HG02763 (cell line): Measurements from ENCODE around the gene SLC35D1.

Experiments used
- ATAC-seq: cut with Tn5 transposase; IDR thresholded peaks from one replicate; pipeline ENCODE4 v1.9.1; 2021; ENCODE audit warnings: mild to moderate bottlenecking, moderate library complexity; ENCODE audit not compliant: unreplicated experiment

Gene SLC35D1

DNA sequence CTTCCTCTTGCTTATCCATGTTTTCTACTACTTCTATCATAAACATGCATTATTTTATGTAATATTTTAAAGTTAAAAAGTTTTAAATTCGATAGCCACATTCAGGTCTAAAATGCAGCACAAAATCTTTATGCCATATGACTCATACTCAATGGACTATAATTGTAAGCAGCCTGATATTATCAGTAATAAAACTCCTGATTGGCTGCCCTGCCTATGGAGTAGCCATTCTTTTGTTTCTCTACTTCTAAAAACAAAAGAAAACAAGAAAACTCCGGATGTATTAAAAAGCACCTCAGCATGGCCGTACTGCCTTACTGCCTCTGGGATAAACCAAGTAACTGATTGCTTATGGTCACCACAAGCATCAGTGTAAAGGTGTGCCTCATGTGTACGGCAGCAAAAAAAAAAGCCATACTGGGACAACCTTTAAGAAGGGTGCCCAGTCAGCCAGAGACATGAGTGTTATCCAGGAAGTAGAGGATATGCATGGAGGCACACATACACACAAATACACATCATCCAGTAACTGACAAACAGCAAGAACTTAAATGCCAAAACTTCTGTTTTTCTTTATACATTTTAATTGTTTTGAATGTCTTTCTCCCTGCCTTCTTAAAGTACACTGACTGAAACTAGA is 9.2 kb downstream of the SLC35D1 start:
- ATAC-seq = no peak

DNA sequence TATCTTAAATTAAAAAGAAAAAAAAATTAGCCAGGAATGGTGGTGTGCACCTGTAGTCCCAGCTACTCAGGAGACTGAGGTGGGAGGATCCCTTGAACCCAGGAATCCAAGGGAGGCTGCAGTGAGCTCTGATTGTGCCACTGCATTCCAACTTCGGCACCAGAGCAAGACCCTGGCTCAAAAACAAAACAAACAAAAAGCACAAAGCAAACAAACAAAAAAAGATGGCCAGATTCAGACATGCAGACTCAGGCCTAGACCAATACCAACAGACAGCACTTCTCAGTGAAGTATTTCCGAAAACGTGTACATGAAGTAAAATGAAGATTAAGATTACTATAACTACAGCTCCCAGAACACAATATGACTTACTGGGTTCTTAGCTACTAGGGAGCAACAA is 10.6 kb downstream of the SLC35D1 start:
- ATAC-seq = no peak

DNA sequence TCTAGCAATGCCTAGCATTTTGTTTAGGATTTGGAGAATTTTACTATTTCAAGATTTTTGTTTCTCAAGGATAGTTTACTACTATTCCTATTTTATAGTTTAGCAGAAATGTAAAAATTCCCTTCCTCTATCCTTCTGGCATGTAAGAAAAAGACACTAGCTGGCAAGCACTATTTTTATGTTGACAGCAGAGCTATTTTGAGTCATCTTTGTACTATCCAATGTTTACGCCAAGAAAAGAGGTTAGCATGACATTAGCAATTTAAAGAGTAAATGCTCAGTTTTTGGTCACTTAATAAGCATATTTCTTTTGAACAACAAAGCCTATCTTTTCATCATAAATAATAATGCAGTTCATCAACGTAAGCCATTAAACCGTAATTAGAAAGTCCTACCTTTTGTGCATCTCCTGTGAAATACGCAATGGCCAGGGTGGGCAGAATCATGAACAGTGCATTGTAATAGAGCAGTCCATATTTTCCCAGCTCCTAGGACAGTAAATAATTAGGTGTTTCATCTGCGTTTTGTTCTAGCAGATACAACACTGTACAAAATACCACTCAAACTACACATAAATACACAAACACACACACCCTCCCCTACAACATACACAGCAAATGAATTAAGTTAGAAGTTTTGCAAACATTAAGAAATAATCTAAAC is 12.0 kb downstream of the SLC35D1 start:
- no peak for ATAC-seq

DNA sequence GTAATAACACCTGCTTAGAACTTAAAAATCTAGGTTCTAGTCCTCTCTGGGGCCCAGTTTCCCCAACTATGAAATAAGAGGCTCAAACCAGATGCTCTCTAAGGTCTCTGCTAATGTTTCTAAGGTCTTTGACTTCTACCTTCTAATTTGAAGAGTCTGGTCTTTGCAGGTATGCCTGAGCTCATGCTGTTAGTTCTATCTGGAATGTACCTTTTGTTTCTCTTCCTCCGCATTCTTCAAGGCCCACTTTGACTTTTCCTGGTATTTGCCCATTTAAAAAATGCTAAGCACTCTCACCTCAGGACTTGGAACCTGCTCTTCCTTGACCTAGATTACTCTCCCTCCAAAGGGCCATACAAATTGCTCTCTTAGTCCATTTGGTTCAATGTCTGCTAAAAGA is 13.5 kb downstream of the SLC35D1 start:
- no peak for ATAC-seq

DNA sequence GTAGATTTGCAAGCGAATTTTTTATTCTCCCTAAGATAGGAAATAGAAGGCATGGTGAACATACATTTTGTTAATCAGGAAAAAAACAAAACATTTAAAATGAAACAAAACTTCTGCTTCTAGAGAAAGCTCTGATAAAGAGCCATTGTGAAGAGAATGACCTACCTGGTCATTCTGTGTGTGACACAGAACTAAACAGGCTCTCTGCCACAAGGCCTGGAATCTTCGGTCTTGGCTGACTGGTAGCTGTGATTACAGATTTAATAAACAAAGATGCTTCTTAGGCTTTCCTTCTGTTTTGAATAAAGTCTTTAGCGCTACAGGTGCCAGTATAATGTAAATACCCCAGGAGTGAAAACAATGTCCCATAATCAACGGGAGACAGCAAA is 22.1 kb downstream of the SLC35D1 start:
- no peak for ATAC-seq

DNA sequence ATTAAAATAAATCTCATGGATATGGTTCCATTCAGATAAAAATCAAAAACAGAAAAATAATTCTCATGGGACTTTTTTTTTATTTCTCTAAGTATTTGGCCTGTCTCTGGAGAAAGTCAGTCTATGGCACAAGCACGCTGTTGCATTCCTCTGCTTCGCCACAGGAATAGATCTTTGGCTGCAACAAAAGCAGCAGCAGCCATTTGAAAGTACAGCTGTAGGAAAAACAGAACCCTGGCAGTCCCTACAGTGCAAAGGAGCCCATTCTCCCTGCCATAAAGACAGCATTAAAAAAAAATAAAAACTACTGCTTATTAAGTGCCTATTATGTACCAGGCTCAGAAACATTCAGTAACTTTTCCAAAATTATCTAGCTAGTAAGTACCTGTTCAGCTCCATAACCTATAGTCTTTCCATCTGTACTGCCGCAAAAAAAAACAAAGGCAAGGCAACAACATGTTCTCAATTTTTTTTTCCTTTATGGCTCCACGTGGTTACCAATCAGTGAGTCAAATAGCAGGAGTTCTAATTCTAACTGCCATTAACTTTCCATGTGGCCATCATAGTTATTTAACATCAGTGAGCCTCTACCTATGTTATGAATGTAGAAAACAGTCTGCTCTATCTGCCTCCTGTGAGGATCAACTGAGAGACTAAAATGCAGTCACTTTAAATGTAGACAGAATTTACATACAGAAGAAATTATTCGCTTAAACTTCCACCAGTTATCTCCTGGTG is 22.7 kb downstream of the SLC35D1 start:
- no peak for ATAC-seq

DNA sequence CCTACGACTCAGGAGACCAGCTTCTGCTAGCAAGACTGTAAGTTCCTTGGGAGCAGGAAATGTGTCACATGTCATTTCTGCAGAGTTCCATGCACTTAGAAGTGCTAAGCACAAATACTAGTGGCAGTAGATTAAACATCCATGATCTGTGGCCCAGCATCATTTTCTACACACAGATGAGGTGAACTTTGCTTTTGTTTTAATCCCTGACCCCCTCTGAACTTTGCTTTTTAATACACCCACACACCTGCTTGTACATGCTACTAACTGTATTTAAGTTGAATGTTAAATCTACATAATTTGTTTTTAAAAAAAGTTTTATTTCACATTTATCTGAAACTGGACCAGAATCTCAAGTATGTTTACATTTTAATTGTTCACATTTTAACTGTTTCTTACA is 24.5 kb downstream of the SLC35D1 start:
- ATAC-seq = no peak

DNA sequence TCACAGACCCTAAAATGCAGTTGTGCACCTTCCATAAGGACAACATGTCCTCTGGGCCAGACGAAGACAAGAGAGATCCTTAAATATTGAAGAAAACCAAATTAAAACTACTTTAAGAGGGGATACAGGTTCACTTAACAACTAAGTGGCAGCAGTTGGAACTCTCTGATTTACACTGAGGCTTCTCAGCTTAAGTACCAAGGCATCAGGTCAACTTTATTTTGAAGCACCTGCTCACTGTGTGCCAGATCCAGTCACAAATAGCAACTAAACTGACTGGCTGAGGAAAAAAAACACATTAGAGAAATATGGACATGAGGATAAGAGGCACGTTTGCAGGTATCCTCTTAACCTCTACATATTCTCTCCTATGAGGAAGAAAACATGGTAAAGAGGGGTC is 33.2 kb downstream of the SLC35D1 start:
- ATAC-seq = no peak

DNA sequence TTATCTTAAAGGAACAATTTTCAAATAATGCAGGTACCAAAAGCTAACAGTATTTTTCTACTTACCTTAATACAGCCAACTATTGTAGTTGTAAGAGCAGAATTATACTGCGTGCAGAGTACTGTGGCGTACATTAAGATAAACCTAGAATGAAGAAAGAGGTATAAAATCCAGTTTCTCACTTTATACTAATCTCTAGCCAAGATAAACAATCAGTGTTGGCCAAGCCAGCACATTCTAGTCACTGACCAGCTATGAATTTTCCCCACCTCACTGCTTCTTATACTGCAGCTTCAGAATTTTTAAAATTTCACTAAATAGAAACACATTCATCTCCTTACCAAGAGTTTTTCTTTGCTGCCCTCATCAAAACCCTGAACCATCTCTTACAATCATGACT is 33.6 kb downstream of the SLC35D1 start:
- no peak for ATAC-seq

DNA sequence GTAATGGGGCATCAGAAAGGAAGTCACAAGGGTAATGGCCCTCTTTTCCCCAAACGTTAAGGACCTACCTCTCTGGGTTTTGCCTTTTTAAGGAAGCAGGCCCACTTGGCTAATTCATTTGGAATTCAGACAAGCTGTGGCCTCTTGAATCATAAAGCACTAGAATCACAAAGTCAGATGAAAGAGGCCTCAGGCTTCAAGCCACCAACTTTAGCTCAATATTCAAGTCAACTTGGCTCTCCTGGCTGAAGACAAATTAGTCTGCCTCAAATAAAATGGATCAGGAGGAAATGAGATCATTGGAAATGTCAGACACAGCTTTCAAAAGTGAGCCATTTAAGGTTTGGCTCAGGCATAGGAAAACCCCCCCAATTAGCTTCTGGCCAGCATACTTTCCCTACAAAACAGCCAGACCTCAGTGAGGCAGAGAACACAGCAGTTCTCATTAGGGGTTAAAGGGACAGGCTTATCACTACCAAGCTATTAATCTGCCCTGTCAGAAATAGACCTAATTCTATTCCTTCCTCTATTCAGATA is 34.3 kb downstream of the SLC35D1 start:
- ATAC-seq = no peak

DNA sequence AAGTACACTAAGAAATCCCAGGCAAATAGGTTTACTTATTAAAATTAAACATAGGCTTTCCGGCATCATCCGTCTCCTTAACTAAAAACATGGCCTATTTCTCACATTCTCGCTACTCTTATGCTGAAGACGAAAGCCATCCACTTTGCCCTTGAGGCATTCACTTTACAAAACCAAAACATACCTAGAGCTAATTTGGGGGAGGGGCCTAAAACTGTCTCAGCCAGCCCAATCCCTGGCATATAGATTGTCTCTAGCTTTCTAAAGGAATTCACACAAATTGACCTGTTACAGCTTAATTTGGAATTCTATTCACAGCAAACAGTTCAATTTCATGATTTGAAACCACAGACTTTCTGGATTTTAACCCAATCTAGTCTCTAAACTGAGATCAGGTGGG is 34.8 kb downstream of the SLC35D1 start:
- no peak for ATAC-seq

DNA sequence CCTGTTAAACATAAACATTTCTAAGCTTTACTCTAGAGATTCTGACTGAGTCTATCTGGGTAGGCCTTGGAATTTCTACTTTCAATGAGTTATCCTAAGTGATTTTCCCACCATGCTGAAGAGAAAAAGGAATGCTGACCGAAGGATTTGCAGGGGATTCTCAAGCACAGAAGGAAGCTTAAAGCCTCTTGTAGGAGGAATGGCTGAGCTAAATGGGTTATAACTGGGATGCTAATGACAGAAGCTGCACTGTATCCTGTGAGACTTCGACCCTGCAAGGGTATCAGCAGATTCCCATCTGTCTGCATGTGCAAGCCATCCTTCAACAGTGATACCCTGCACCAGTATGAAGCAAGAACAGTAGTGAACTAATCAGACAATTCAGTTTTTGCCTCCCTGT is 35.4 kb downstream of the SLC35D1 start:
- no peak for ATAC-seq

DNA sequence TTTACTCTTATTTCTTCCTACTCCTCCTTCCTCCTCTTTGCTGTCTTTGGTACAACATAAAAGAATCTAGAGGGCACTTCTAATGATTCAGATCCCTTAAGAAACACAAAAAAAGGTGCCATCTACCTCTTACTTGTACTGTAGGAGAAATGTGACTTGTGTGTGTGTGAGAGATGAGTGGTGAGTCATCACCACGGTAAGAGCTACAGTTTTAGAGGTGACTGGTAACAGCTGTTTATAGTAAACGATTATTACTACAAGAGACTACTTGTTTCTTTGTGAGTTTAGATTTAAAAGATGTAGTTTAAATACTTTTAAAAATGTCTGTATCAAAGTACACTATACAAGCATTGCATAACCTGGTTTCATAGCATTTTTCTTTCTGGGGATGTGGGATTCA is 40.4 kb downstream of the SLC35D1 start:
- ATAC-seq = no peak

DNA sequence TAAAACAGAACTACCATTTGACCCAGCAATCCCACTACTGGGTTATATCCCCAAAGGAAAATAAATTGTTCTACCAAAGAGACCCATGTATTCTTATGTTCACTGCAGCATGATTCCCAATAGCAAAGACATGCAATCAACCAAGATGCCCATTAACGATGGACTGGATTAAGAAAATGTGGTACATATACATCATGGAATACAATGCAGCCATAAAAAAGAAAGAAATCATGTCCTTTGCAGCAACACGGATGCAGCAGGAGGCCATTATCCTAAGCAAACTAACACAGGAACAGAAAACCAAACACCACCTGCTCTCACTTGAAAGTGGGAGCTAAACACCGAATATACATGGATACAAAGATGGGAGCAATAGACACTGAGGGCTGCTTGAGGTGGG is 44.2 kb downstream of the SLC35D1 start:
- no peak for ATAC-seq

DNA sequence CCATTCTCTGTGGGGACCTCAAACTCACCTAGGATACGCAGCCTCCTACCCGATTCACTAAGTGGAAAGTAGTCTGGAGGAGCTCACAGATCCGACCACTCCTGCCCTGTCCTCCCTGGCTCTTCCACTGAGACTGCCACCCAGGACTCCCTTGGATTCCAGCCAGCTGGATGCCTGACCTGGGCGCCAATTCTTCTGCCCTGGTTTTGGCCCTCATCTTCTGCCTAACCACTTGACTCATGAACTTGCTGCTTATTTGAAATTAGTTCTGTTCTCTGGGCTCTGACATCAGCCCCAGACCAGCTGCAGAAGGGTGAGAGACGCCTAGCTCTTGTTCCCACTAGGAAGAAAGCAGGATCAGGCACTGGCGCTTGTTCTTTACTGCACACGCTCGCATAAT is 48.9 kb downstream of the SLC35D1 start:
- ATAC-seq = no peak

DNA sequence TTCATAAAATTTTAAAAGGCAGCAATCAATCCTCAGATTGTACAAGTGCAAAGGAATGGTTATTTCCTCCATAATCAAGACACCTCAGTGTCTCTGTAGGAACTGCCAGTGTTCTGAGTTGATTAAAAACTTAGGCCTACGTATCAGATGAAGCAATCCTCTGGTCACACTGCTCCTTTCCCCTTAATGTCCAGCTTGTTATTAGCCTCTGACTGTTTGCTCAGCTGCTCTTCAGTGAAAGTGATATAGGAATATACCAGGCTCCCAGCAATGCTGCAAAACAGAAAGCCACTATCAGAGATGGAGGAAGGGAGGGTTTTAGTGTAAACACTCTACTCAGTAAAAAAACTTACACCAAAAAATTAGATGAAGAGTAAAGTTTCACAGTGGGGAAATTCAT is 49.8 kb downstream of the SLC35D1 start:
- no peak for ATAC-seq

DNA sequence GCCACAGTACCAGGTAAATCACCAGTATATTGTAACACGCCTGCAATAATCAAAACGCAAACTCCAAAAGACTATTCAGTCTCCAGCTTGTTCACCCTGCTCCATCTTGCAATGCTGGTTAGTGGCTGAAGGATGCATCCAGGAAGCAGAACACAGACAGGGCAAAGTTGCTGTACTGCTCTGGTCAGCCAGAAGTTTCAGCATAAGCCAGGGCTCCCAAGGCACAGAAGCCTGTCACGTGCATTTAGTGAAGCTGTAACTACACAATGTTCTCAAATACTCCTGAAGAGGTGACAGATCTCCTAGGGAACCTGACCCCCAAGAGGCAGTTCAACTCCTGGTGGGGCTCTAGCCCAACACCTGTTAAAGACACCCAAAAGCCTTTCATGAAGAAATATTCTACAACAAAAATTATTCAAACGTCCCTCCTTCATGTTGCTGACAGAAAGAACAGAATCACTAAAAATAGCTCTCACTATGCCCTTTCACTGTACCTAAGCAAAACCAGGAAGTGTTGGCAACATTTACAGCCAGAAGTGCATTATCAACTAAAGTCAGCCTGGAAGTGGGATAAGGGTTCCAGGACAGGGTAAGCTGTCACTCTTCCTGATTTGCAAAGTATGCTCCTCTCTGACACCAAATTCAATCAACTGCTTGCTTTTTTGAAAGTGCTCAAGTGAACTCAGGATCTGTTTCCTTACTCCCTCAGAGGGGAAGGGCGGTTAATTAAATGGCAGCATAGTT is 52.1 kb downstream of the SLC35D1 start:
- ATAC-seq = no peak

DNA sequence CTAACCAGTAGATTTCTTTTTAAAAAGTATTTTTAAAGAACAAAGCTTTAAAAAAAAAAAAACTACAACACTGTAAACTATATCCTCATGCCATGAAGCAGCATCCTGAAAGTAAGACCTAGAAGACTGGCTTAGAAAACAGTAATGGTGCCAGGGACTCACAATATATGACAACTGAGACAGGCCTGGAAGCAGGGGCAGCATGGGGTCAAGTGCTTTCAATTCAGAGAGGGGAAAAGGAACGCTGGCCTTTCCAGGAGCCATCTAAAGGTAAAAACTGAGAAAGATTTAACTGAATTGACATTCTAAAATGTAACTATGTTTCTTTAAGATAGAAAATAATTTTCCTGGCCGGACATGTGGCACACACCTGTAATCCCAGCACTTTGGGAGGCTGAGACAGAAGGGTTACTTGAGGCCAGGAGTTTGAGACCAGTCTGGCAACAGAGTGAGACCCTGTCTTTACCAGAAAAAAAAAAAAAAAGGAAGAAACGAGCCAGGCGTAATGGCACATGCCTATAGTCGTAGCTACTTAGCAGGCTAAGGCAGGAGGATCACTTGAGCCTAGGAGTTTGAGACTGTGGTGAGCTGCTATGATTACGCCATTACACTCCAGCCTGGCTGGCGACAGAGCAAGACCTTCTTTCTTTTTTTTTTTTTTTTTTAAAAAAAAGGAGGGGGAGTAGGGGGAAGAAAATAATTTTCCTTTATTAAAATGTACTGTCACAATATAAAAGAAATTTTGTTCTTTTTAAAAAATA is 54.1 kb downstream of the SLC35D1 start:
- ATAC-seq = no peak

DNA sequence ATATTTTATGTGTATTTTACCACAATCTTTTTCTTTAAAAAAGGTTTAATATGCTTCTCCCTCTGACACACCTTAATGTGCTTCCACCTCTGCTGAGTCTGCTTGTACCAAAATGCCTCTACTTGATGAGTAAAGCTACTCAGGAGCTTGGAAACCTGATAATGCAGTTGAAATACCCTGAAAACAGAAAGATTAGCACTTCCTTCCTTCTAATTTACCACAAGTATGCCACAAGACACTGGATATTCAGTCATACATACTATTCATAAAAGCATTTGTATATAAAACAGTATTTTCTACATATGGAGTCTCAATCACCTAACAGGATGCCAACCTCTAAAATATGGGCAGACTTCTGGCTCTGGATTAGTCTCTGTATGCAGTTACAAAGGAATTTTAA is 55.0 kb downstream of the SLC35D1 start:
- no peak for ATAC-seq

DNA sequence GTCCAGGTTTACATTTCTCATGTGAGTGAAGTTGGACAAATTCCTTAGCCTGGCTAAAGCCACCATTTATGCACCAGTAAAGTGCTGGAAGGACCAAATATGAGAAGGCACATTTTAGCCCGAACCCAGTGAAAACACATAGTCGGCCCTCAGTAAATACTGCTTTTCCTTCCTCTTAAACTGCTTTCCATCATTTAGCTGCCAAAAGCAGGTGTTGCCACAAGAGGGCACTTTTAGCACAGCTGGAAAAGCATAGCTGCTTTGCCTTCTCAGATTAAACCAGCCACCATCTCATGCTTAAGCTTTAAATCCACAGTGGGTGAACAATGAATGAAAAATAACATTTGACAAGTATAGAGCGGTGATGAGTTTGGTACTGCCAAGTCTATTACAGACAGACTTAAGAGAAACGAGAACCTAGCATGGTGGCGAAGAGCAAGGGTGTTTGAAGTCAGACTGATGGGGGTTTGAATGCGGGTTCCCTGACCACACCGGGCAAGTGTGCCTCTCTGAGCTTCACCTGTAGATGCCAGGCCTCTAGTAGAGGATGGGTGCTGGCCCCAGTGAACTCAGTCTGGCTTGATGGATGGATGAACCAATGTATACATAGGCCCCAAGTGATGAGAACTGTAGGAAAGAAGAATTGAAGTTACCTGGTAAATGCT is 57.8 kb downstream of the SLC35D1 start:
- ATAC-seq = peak; percentile 67
